OCI-LY1 (cell line): ENCODE data around the gene SFTPB.

Source experiments
- H2AFZ ChIP-seq: fragments of 200-600 bp; sonication (generic), shearing (Covaris generic); 2 replicates; pipeline ENCODE4 v1.6.0; 2014; ENCODE audit warnings: antibody characterized with exemption, mild to moderate bottlenecking, low read length
- H3F3A ChIP-seq: fragments of 200-600 bp; sonication (generic), shearing (Covaris generic); 2 replicates; pipeline ENCODE4 v1.6.0; 2014; ENCODE audit warnings: mild to moderate bottlenecking, antibody characterized with exemption, low read length, moderate library complexity; ENCODE audit not compliant: insufficient read depth
- H3K27ac ChIP-seq: fragments of 200-600 bp; sonication (generic); 2 replicates; pipeline ENCODE4 v1.5.1; 2014; ENCODE audit warnings: low read length, mixed run types, mild to moderate bottlenecking, low read depth; ENCODE audit not compliant: poor library complexity, severe bottlenecking
- H3K27me3 ChIP-seq: fragments of 200-600 bp; sonication (generic); 2 replicates; pipeline ENCODE4 v1.6.0; 2014; ENCODE audit warnings: antibody characterized with exemption, mild to moderate bottlenecking, low read length, moderate library complexity; ENCODE audit not compliant: insufficient read depth
- H3K36me3 ChIP-seq: fragments of 200-600 bp; sonication (generic); 2 replicates; pipeline ENCODE4 v1.6.1; 2014; ENCODE audit warnings: mild to moderate bottlenecking, antibody characterized with exemption, low read length, moderate library complexity, mixed read lengths; ENCODE audit not compliant: insufficient read depth
- H3K4me1 ChIP-seq: fragments of 200-600 bp; sonication (generic); 2 replicates; pipeline ENCODE4 v1.5.1; 2014; ENCODE audit warnings: mild to moderate bottlenecking, low read length, moderate library complexity; ENCODE audit not compliant: insufficient read depth, severe bottlenecking
- H3K4me2 ChIP-seq: fragments of 200-600 bp; sonication (generic), shearing (Covaris generic); 2 replicates; pipeline ENCODE4 v1.6.1; 2014; ENCODE audit warnings: low read length
- H3K4me3 ChIP-seq: fragments of 200-600 bp; sonication (generic); 2 replicates; pipeline ENCODE4 v1.5.1; 2014; ENCODE audit warnings: low read length, low read depth, mild to moderate bottlenecking, mixed read lengths; ENCODE audit not compliant: poor library complexity, severe bottlenecking
- H3K79me2 ChIP-seq: fragments of 200-600 bp; shearing (Covaris generic); 2 replicates; pipeline ENCODE4 v1.6.1; 2016; ENCODE audit warnings: mixed run types, low read length, mixed read lengths; ENCODE audit not compliant: insufficient read depth
- H3K9ac ChIP-seq: fragments of 200-600 bp; sonication (generic), shearing (Covaris generic); 2 replicates; pipeline ENCODE4 v1.6.1; 2014; ENCODE audit warnings: mild to moderate bottlenecking, low read length, mixed read lengths
- H3K9me2 ChIP-seq: fragments of 200-600 bp; sonication (generic), shearing (Covaris generic); 2 replicates; pipeline ENCODE4 v1.6.1; 2014; ENCODE audit warnings: low read depth, mild to moderate bottlenecking, low read length, mixed read lengths
- H3K9me3 ChIP-seq: fragments of 200-600 bp; shearing (Covaris generic); 2 replicates; pipeline ENCODE4 v1.6.1; 2014; ENCODE audit warnings: low read length, mixed read lengths
- H4K20me1 ChIP-seq: fragments of 200-600 bp; sonication (generic), shearing (Covaris generic); 2 replicates; pipeline ENCODE4 v1.6.0; 2016; ENCODE audit warnings: mild to moderate bottlenecking, low read length; ENCODE audit not compliant: insufficient read depth
- EZH2 ChIP-seq: fragments of 200-600 bp; sonication (generic), shearing (Covaris generic); IDR thresholded peaks from 2 replicates; pipeline ENCODE4 v1.8.0; 2017; ENCODE audit warnings: borderline replicate concordance, mixed run types, mild to moderate bottlenecking, antibody characterized with exemption, low read length, moderate library complexity, mixed read lengths
- TF ChIP-seq, protein P1 (sequence below): fragments of 200-600 bp; sonication (generic), shearing (Covaris generic); IDR thresholded peaks from 2 replicates; pipeline ENCODE4 v1.5.1; 2017; ENCODE audit warnings: mild to moderate bottlenecking, antibody characterized with exemption, low read length, moderate library complexity, mixed read lengths

SFTPB gene

GRCh38 chr2:85613717-85614515 lies 54.1 kb downstream of the SFTPB start:
- H4K20me1 ChIP-seq = no peaks in the 10 kb centered on the region
- peaks cover 19% of the 10 kb centered on the region; the same call in 1 of the 2 replicates for H3K36me3 ChIP-seq
- H3K4me1 ChIP-seq = peaks cover 33% of the 10 kb centered on the region
- peaks cover 23% of the 10 kb centered on the region for H3K79me2 ChIP-seq
- H3K9ac ChIP-seq = no peak overlapping the region
- H3K27me3 ChIP-seq = no peaks in the 10 kb centered on the region
- no peaks in the 10 kb centered on the region for H3K9me2 ChIP-seq
- no peak for TF ChIP-seq EZH2
- TF ChIP-seq, protein P1, sequence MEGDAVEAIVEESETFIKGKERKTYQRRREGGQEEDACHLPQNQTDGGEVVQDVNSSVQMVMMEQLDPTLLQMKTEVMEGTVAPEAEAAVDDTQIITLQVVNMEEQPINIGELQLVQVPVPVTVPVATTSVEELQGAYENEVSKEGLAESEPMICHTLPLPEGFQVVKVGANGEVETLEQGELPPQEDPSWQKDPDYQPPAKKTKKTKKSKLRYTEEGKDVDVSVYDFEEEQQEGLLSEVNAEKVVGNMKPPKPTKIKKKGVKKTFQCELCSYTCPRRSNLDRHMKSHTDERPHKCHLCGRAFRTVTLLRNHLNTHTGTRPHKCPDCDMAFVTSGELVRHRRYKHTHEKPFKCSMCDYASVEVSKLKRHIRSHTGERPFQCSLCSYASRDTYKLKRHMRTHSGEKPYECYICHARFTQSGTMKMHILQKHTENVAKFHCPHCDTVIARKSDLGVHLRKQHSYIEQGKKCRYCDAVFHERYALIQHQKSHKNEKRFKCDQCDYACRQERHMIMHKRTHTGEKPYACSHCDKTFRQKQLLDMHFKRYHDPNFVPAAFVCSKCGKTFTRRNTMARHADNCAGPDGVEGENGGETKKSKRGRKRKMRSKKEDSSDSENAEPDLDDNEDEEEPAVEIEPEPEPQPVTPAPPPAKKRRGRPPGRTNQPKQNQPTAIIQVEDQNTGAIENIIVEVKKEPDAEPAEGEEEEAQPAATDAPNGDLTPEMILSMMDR = no peak
- H2AFZ ChIP-seq = no peak overlapping the region
- H3F3A ChIP-seq = no peaks in the 10 kb centered on the region
- no peak overlapping the region for H3K4me2 ChIP-seq
- H3K9me3 ChIP-seq = no peaks in the 10 kb centered on the region
- no peak overlapping the region for H3K4me3 ChIP-seq
- H3K27ac ChIP-seq = no peak overlapping the region

GRCh38 chr2:85611705-85612587 lies 56.1 kb downstream of the SFTPB start, which contains the start of gene C2orf68:
Gene C2orf68 (minus strand): TSS chr2:85612066. CDS start chr2:85611984, 82 bp downstream.
- H3K4me3 ChIP-seq = peak within 1 kb of the TSS; percentile 77
- H3K4me2 ChIP-seq = peak within 1 kb of the TSS; percentile 93
- no peak for TF ChIP-seq EZH2
- TF ChIP-seq, protein P1 = no peak
- peaks cover 23% of the 10 kb centered on the region for H3K36me3 ChIP-seq
- H3K27ac ChIP-seq = peak within 1 kb of the TSS; percentile 70
- H2AFZ ChIP-seq = no peak within 1 kb of the TSS
- no peaks in the 10 kb centered on the region for H3K9me2 ChIP-seq
- H3K9ac ChIP-seq = peak within 1 kb of the TSS; percentile 78
- no peaks in the 10 kb centered on the region for H4K20me1 ChIP-seq
- peaks cover 23% of the 10 kb centered on the region for H3K4me1 ChIP-seq
- H3K79me2 ChIP-seq = peaks cover 8% of the 10 kb centered on the region
- no peaks in the 10 kb centered on the region for H3K27me3 ChIP-seq
- no peaks in the 10 kb centered on the region for H3K9me3 ChIP-seq
- no peaks in the 10 kb centered on the region for H3F3A ChIP-seq

GRCh38 chr2:85611217-85611704 lies 56.7 kb downstream of the SFTPB start:
- Histone ChIP-seq H2AFZ (no peak overlapping the region), H3K9ac (peak overlapping the region; percentile 78), H3K9me2 (no peaks in the 10 kb centered on the region), H3K79me2 (peaks cover 2% of the 10 kb centered on the region; the same call in 1 of the 2 replicates), H3K4me3 (peak overlapping the region; percentile 77), H3K36me3 (peaks cover 25% of the 10 kb centered on the region), H3K4me1 (peaks cover 21% of the 10 kb centered on the region), H4K20me1 (no peaks in the 10 kb centered on the region), H3K9me3 (no peaks in the 10 kb centered on the region), H3K27ac (no peak overlapping the region), H3K27me3 (no peaks in the 10 kb centered on the region), H3K4me2 (peak overlapping the region; percentile 93), H3F3A (no peaks in the 10 kb centered on the region)
- no peak for TF ChIP-seq EZH2
- TF ChIP-seq, protein P1 = no peak
